DND-41 (cell line): Measurements from ENCODE around the gene HSP90AB1.
A peak's percentile ranks its signal among the peaks of the same experiment; 100 is the strongest.

Source experiments
- ATAC-seq: fragments of 200-7000 bp; cut with Tn5 transposase; 3 replicates; pipeline ENCODE4 v1.9.1; 2021; ENCODE audit warnings: low read depth; ENCODE audit not compliant: insufficient read depth
- DNase-seq: peaks from one replicate; pipeline ENCODE4 v3.0.0-alpha.2; 2020
- H2AFZ ChIP-seq: 2 replicates; pipeline ENCODE4 v1.6.0; 2012; ENCODE audit warnings: low read depth, low read length
- H3K27ac ChIP-seq: 2 replicates; pipeline ENCODE4 v1.5.1; 2012; ENCODE audit warnings: low read length, inconsistent platforms
- H3K27me3 ChIP-seq: fragments of 200-600 bp; sonication (generic); 2 replicates; pipeline ENCODE4 v1.6.0; 2012; ENCODE audit warnings: low read length, mild to moderate bottlenecking, inconsistent platforms; ENCODE audit not compliant: insufficient read depth, poor library complexity
- H3K36me3 ChIP-seq: 2 replicates; pipeline ENCODE4 v1.5.1; 2012; ENCODE audit warnings: low read length, inconsistent platforms; ENCODE audit not compliant: insufficient read depth
- H3K4me1 ChIP-seq: 2 replicates; pipeline ENCODE4 v1.5.1; 2012; ENCODE audit warnings: mild to moderate bottlenecking, low read length; ENCODE audit not compliant: insufficient read depth
- H3K4me2 ChIP-seq: 2 replicates; pipeline ENCODE4 v1.6.0; 2012; ENCODE audit warnings: mild to moderate bottlenecking, moderate library complexity, low read length, inconsistent platforms; ENCODE audit not compliant: insufficient read depth
- H3K4me3 ChIP-seq, 2 experiments: fragments of 200-600 bp in 1 of 2; shearing (Covaris generic) in 1 of 2; 2 replicates each; pipeline ENCODE4 v1.5.1; 2012 to 2016; ENCODE audit warnings: inconsistent platforms in 2 of 2, low read length in 2 of 2, mild to moderate bottlenecking in 2 of 2, low read depth in 1 of 2, moderate library complexity in 1 of 2
- H3K79me2 ChIP-seq: 2 replicates; pipeline ENCODE4 v1.6.0; 2012; ENCODE audit warnings: low read length, inconsistent platforms; ENCODE audit not compliant: insufficient read depth
- H3K9ac ChIP-seq: 2 replicates; pipeline ENCODE4 v1.6.0; 2012; ENCODE audit warnings: low read depth, mild to moderate bottlenecking, inconsistent platforms, low read length, moderate library complexity
- H3K9me3 ChIP-seq: 2 replicates; pipeline ENCODE4 v1.5.1; 2012; ENCODE audit warnings: low read length, moderate library complexity, mild to moderate bottlenecking, inconsistent platforms; ENCODE audit not compliant: insufficient read depth, severe bottlenecking
- H4K20me1 ChIP-seq: 2 replicates; pipeline ENCODE4 v1.6.0; 2012; ENCODE audit warnings: low read length; ENCODE audit not compliant: insufficient read depth
- CTCF ChIP-seq: IDR thresholded peaks from 2 replicates; pipeline ENCODE4 v1.5.1; 2012; ENCODE audit warnings: borderline replicate concordance, low read length, moderate library complexity, mild to moderate bottlenecking; ENCODE audit not compliant: poor library complexity, severe bottlenecking; ENCODE audit errors: extremely low read depth
- EZH2 ChIP-seq: IDR thresholded peaks from 3 replicates; pipeline ENCODE4 v1.6.1; 2012; ENCODE audit warnings: borderline replicate concordance, low read depth, mild to moderate bottlenecking, moderate library complexity, low read length, inconsistent platforms; ENCODE audit not compliant: severe bottlenecking

Gene HSP90AB1

GRCh38 chr6:44216677-44217331 is 30.1 kb upstream of the HSP90AB1 start, which contains the start of gene MYMX:
Gene MYMX (plus strand): TSS chr6:44216926. CDS start chr6:44217472, 546 bp downstream.
- Histone ChIP-seq H3K9me3 (no peaks in the 10 kb centered on the region), H3K9ac (no peak within 1 kb of the TSS), H2AFZ (no peak within 1 kb of the TSS), H3K79me2 (no peaks in the 10 kb centered on the region), H3K36me3 (no peaks in the 10 kb centered on the region), H3K27ac (no peak within 1 kb of the TSS), H4K20me1 (no peaks in the 10 kb centered on the region), H3K27me3 (peaks cover 29% of the 10 kb centered on the region), H3K4me1 (peaks cover 6% of the 10 kb centered on the region), H3K4me3 (no peak within 1 kb of the TSS), H3K4me2 (no peak within 1 kb of the TSS)
- no peak for ATAC-seq
- no peak for DNase-seq
- TF ChIP-seq CTCF, result no peak
- no peak for TF ChIP-seq EZH2

GRCh38 chr6:44217332-44218143 is 29.4 kb upstream of the HSP90AB1 start:
- no peak overlapping the region for H3K9ac ChIP-seq
- H2AFZ ChIP-seq, result no peak overlapping the region
- no peaks in the 10 kb centered on the region for H4K20me1 ChIP-seq
- H3K27me3 ChIP-seq, result peaks cover 29% of the 10 kb centered on the region
- ATAC-seq, result no peak
- no peak overlapping the region for H3K4me2 ChIP-seq
- TF ChIP-seq CTCF (no peak), EZH2 (no peak)
- H3K4me3 ChIP-seq, result no peak overlapping the region
- H3K36me3 ChIP-seq, result no peaks in the 10 kb centered on the region
- no peak overlapping the region for H3K27ac ChIP-seq
- peaks cover 7% of the 10 kb centered on the region for H3K4me1 ChIP-seq
- H3K79me2 ChIP-seq, result no peaks in the 10 kb centered on the region
- no peaks in the 10 kb centered on the region for H3K9me3 ChIP-seq
- no peak for DNase-seq

- Histone ChIP-seq H3K27me3 (peaks cover 29% of the 10 kb centered on the region), H2AFZ (no peak overlapping the region; the same call in 1 of the 2 replicates), H3K36me3 (no peaks in the 10 kb centered on the region), H3K27ac (no peak overlapping the region), H4K20me1 (no peaks in the 10 kb centered on the region), H3K4me3 (no peak overlapping the region), H3K9me3 (no peaks in the 10 kb centered on the region), H3K4me1 (peaks cover 21% of the 10 kb centered on the region), H3K4me2 (peak overlapping the region; percentile 44), H3K9ac (0 out of 2 replicates have a peak overlapping the region, but pooled peaks have one; percentile 12), H3K79me2 (peaks cover 6% of the 10 kb centered on the region)
- ATAC-seq, result peak; percentile 10; the same call in 1 of the 3 replicates
- peak; percentile 32 for TF ChIP-seq EZH2
- TF ChIP-seq CTCF, result no peak
- DNase-seq, result peak; percentile 66
These were observed 27.7 kb upstream of the HSP90AB1 start for GRCh38 chr6:44219053-44219814.
